Ovary (tissue), 9 donors: ENCODE results near the gene ERF. TPM values are rescaled to one million over a fixed set of nuclear protein-coding genes. Genes with fewer than 3 reads are reported as not detected.

Experiments
- DNase-seq, 5 donors: peaks; one replicate each; pipeline ENCODE4 v3.0.0-alpha.2; 2019 to 2020
- H3K27ac ChIP-seq, 2 donors: fragments of 200-600 bp; one replicate each; pipeline versions ENCODE4 v1.5.1 to v1.8.0; 2019 to 2022
- H3K27me3 ChIP-seq: fragments of 200-600 bp; one replicate; pipeline ENCODE4 v1.8.0; 2022
- H3K36me3 ChIP-seq: fragments of 200-600 bp; sonication (generic); one replicate; pipeline ENCODE4 v1.5.1; 2019
- H3K4me1 ChIP-seq: one replicate; pipeline ENCODE4 v1.8.1; 2013; ENCODE audit warnings: mild to moderate bottlenecking, moderate library complexity; ENCODE audit not compliant: insufficient read depth
- H3K4me3 ChIP-seq: fragments of 200-600 bp; sonication (generic); one replicate; pipeline ENCODE4 v1.5.1; 2017
- H3K9me3 ChIP-seq, 2 donors: fragments of 200-600 bp in 1 of 2; sonication (generic) in 1 of 2; one replicate each; pipeline versions ENCODE4 v1.5.1 to v1.8.1; 2013 to 2019; ENCODE audit warnings: mild to moderate bottlenecking in 1 of 2, moderate library complexity in 1 of 2
- EP300 ChIP-seq: sonication (generic); formaldehyde crosslinking; IDR thresholded peaks from one replicate; pipeline ENCODE4 v1.6.1; 2017; ENCODE audit warnings: antibody characterized with exemption
- POLR2A ChIP-seq: fragments of 450-650 bp; IDR thresholded peaks from one replicate; pipeline ENCODE4 v1.6.1; 2017; ENCODE audit warnings: antibody characterized with exemption, mild to moderate bottlenecking, moderate library complexity
- WGBS, 3 donors: extraction: QIAGEN DNeasy Blood & Tissue Kit in 1 of 3; methylation state at CpG; one replicate each; pipeline versions ENCODE4 v1.1.5 to v1.1.7; 2013 to 2017; 5-methylcytosine and 5-hydroxymethylcytosine counted together
- intact Hi-C, 4 donors: fragments of 100-400 bp; cut with DNase I; formaldehyde crosslinking; loops; one replicate each; pipeline versions ENCODE4 v1.11.0 to v1.15.1; 2022 to 2023
- polyA plus RNA-seq, 2 donors: library from polyadenylated mRNA; stranded (reverse); fragments of 200-250 nt in 1 of 2; fragments of 350-450 nt in 1 of 2; fragmentation: Illumina TruSeq in 1 of 2; extraction: RNeasy Lipid Tissue Mini Kit (QIAGEN cat#74804) in 1 of 2; gene quantifications; one replicate each; pipeline ENCODE4 v1.2.3, GENCODE V29; 2013 to 2014
- total RNA-seq, 7 donors: library from RNA; depleted of rRNA in 2 of 7; stranded (reverse); fragments of >200 nt in 2 of 7; fragmentation: NEBNext Ultra II Directional in 3 of 7; extraction: Animal tissue kit (Norgen Biotek cat#: 25700) in 3 of 7; gene quantifications; one replicate each; pipeline versions ENCODE4 v1.1.0 to v1.2.4, GENCODE V29; 2016 to 2023
- TF ChIP-seq, protein P1 (sequence below), 3 donors: fragments of 450-650 bp in 2 of 3; fragments of 200-600 bp in 1 of 3; IDR thresholded peaks; one replicate each; pipeline versions ENCODE4 v1.5.1 to v1.8.0; 2016 to 2022; ENCODE audit warnings: antibody characterized with exemption in 3 of 3, mild to moderate bottlenecking in 1 of 3
- donor health status: DM: no; HTN: no; CAD: no; lungs with moderate emphysema.
- donor health status: DM: no; HTN: no; CAD: no.
- donor health status: Bipolar disorder and iron deficiency.
- donor health status: DM: yes; HTN: yes; CAD: no.
- donor health status: DM: no; HTN: no; CAD: no.
- donor health status: DM: yes; HTN: yes; CAD: no.

Gene ERF
- total and polyA plus RNA-seq, 9 donors, result 23.1 to 110 (median 57.7) TPM

DNA sequence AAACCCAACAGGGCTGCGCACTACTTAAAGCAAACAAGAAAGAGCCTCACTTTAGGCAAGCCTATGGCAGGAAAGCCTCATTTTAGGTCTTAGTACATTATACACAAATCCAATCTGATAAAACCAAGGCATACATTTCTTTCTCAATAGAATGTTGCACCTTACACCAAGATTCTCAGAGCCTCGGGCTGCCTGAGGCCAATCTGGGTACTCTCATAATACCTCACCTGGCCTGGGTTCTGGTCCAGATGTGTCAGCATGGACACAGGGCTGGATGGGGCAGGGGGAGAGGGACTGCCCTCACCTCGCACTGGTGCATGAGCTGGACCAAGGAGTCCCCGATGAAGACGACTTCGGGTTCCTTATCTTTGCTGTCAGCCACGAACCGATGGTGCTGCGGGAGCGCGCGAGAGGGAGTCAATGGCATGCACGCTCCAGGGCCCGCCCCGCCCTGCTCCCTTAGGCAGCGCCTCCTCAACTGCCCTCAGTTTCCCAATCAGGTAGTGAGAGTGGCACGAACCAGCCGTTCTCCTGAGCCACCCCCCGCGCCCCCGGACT is 46.8 kb upstream of the ERF start, which contains the start of gene PRR19:
Gene PRR19 (plus strand): TSS at position 487 of the 558 bp plus-strand sequence. CDS start 7,453 bp downstream, outside the sequence.
- DNase-seq, result no peak
- intact Hi-C loops, result no loop called here
- Histone ChIP-seq H3K4me3 (peak within 1 kb of the TSS; percentile 37), H3K9me3 (no peaks in the 10 kb centered on the region), H3K27me3 (no peaks in the 10 kb centered on the region), H3K4me1 (peaks cover 6% of the 10 kb centered on the region), H3K36me3 (no peaks in the 10 kb centered on the region), H3K27ac (peak within 1 kb of the TSS in 1 of 2 donors; percentile 60)
- 6 to 28% (median 6%) methylated on average over 5 to 21 of the region's 21 CpGs for WGBS, 3 donors
- TF ChIP-seq POLR2A (no peak), EP300 (no peak)
- TF ChIP-seq, protein P1, sequence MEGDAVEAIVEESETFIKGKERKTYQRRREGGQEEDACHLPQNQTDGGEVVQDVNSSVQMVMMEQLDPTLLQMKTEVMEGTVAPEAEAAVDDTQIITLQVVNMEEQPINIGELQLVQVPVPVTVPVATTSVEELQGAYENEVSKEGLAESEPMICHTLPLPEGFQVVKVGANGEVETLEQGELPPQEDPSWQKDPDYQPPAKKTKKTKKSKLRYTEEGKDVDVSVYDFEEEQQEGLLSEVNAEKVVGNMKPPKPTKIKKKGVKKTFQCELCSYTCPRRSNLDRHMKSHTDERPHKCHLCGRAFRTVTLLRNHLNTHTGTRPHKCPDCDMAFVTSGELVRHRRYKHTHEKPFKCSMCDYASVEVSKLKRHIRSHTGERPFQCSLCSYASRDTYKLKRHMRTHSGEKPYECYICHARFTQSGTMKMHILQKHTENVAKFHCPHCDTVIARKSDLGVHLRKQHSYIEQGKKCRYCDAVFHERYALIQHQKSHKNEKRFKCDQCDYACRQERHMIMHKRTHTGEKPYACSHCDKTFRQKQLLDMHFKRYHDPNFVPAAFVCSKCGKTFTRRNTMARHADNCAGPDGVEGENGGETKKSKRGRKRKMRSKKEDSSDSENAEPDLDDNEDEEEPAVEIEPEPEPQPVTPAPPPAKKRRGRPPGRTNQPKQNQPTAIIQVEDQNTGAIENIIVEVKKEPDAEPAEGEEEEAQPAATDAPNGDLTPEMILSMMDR (IDR thresholded peaks at IDR 0.05), result no peak

DNA sequence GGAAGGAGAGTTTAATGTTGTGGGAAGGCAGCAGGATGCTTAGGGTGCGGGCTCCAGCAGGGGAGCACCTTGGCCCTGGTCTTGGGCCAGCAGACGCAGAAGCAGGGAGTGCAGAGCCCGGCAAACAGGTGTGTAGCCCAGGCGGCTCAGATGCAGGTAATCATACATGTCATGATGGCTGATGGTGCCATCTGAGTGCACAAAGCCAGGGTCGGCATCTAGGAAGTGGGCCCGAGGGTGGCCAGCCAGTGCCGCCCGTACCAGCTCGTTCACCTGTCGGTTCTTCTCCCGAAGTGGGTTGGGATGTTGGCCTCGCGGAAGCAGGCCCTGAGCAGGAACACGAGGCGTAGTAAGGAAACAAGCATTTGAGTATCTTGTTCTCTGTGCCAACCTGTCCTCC is 42.1 kb upstream of the ERF start:
- DNase-seq, result peak in 1 of 5 donors; percentile 18
- TF ChIP-seq EP300 (no peak), POLR2A (no peak)
- TF ChIP-seq, protein P1 (IDR thresholded peaks at IDR 0.05), result no peak
- intact Hi-C loops, result loop anchor here in 1 of 4 donors (5.0 kb wide), 1 partner anchor 165 kb away; the partner anchor contains the start of gene POU2F2
- Histone ChIP-seq H3K36me3 (no peaks in the 10 kb centered on the region), H3K4me1 (peaks cover 6% of the 10 kb centered on the region), H3K27me3 (no peaks in the 10 kb centered on the region), H3K27ac (no peak overlapping the region), H3K4me3 (no peak overlapping the region), H3K9me3 (no peaks in the 10 kb centered on the region)
- WGBS, 3 donors, result 79 to 86% (median 85%) methylated on average over 15 of the region's 15 CpGs

GRCh38 chr19:42295831-42296525 is 41.0 kb upstream of the ERF start:
- no peaks in the 10 kb centered on the region for H3K36me3 ChIP-seq
- H3K27me3 ChIP-seq, result no peaks in the 10 kb centered on the region
- WGBS, 3 donors, result 77 to 84% (median 83%) methylated on average over 6 of the region's 6 CpGs
- TF ChIP-seq EP300 (no peak), POLR2A (no peak)
- TF ChIP-seq, protein P1 (IDR thresholded peaks at IDR 0.05), result peak; percentile 87 to 93 (median 90)
- no peak overlapping the region for H3K27ac ChIP-seq
- H3K4me1 ChIP-seq, result no peaks in the 10 kb centered on the region
- H3K4me3 ChIP-seq, result no peak overlapping the region
- H3K9me3 ChIP-seq, result no peaks in the 10 kb centered on the region
- peak; percentile 78 to 88 (median 87) for DNase-seq
- intact Hi-C loops, result loop anchor here in 1 of 4 donors (5.0 kb wide), 1 partner anchor 164 kb away; the partner anchor contains the start of gene POU2F2

GRCh38 chr19:42295342-42295741 is 40.4 kb upstream of the ERF start:
- Histone ChIP-seq H3K36me3 (no peaks in the 10 kb centered on the region), H3K4me3 (no peak overlapping the region), H3K4me1 (no peaks in the 10 kb centered on the region), H3K9me3 (no peaks in the 10 kb centered on the region), H3K27me3 (no peaks in the 10 kb centered on the region), H3K27ac (no peak overlapping the region)
- intact Hi-C loops, result loop anchor here in 1 of 4 donors (5.0 kb wide), 1 partner anchor 163 kb away; the partner anchor contains the start of gene POU2F2
- TF ChIP-seq EP300, result no peak
- TF ChIP-seq, protein P1 (IDR thresholded peaks at IDR 0.05), result no peak
- TF ChIP-seq POLR2A, result no peak
- no peak for DNase-seq
- 49 to 54% (median 53%) methylated on average over 5 of the region's 5 CpGs for WGBS, 3 donors
